Tibial nerve (tissue), 4 donors: Measurements from ENCODE around the gene GSTA2.
"Not testable (repeated sequence)": the region's sequence is repeated elsewhere in the genome, so short reads cannot be mapped to it uniquely, and the experiment has no call there.

Experiments
- CTCF ChIP-seq, 5 experiments: fragments of 200-600 bp in 3 of 5; fragments of 450-650 bp in 2 of 5; sonication (generic) in 3 of 5; IDR thresholded peaks; one replicate each; pipeline ENCODE4 v1.5.1; 2016 to 2019; ENCODE audit warnings: antibody characterized with exemption in 5 of 5, mild to moderate bottlenecking in 3 of 5, moderate library complexity in 2 of 5
- EP300 ChIP-seq, 2 donors: sonication (generic); formaldehyde crosslinking; IDR thresholded peaks; one replicate each; pipeline ENCODE4 v1.6.1; 2017; ENCODE audit warnings: antibody characterized with exemption in 2 of 2, mild to moderate bottlenecking in 1 of 2

DNA sequence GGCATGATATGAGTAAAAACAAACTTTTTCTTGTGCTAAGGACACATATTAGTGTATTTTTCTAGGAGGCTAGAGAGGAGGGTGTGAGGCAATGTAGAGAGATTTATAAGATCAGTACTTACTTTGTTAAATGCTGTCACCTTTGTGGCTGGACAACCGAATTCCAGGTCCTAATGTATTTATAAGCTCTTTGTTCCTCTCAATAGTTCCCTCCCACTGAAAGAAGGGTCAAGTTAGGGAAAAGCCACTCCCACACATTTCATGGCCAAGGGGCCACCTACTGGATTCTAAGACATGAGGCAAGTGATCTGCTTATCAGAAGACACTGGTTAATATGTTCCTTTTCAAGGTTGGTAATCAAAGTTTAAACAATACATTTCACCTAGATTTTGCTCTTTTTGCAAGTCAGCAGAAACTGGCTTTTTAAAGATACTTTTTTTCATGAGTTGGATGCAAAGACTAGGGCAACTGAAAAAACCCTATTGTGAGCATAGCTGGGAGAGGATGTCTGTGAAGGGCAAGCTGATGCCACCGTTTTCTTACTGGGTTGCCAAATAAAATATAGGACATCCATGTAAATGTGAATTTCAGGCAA is at the start of gene GSTA2:
- TF ChIP-seq CTCF, EP300 (IDR thresholded peaks at IDR 0.05): not testable (repeated sequence)
